Measurements from ENCODE around the gene ADIPOR2. TPM values are rescaled to one million over a fixed set of nuclear protein-coding genes. Genes with fewer than 3 reads are reported as not detected.
"Not testable (repeated sequence)": the region's sequence is repeated elsewhere in the genome, so short reads cannot be mapped to it uniquely, and the experiment has no call there.

The ADIPOR2 gene
- polyA plus RNA-seq, 2 of the 4 experiments (the other 2 are of a cell fraction), result 60.4 to 65.4 TPM

DNA sequence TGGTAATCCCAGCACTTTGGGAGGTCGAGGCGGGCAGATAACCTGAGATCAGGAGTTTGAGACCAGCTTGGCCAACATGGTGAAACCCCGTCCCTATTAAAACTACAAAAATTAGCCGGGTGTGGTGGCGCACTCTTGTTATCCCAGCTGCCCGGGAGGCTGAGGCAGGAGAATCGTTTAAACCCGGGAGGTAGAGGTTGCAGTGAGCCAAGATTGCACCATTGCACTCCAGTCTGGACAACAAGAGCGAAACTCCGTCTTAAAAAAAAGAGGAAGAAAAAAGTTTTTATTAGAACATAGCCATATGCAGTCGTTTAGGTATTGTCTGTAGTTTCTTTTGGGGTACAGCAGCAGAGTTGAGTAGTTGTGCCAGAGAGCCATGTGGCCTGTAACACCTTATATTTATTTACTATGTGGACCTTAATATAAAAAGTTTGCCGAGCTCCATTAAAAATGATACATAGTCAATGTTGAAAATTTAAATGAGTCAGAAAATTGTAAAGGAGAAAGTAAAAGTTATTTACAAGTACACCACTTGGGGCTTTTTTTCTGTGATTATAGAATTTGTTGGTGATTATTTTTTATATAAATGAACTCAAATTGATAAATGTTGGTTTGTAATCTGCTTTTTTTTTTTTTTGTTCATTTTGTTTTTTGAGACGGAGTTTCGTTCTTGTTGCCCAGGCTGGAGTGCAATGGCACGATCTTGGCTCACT is 2.2 kb downstream of the ADIPOR2 start:
- no peak for FAIRE-seq
- no peak overlapping the region for H3K27ac ChIP-seq
- no peaks in the 10 kb centered on the region for H3K9me3 ChIP-seq
- DNase-seq (ENCODE audit: low read depth in 1 of 2, low spot score in 1 of 2), result no peak
- ChIA-PET CTCF (interaction anchor here (4.3 to 6.6 kb wide), 2 partner anchors 41 to 98 kb away, joined by 22 to 29 read pairs; no protein-coding TSS in a partner anchor), POLR2A (no interaction called here)
- WGBS (ENCODE audit: missing lambda C conversion rate), result 94% methylated on average over 15 of the region's 15 CpGs
- no peak for TF ChIP-seq NPAS2 (CRISPR knock-in tag; IDR thresholded peaks at IDR 0.05; ENCODE audit: borderline replicate concordance)
- no peak for TF ChIP-seq HES2 (IDR thresholded peaks at IDR 0.05)
- no peak for TF ChIP-seq CHD4 (IDR thresholded peaks at IDR 0.05; ENCODE audit: borderline replicate concordance)
- no peak overlapping the region for H3K4me3 ChIP-seq
- H3K4me2 ChIP-seq, result peak overlapping the region; percentile 98
- no peak for ATAC-seq
- H3K4me1 ChIP-seq, result peaks cover 25% of the 10 kb centered on the region

DNA sequence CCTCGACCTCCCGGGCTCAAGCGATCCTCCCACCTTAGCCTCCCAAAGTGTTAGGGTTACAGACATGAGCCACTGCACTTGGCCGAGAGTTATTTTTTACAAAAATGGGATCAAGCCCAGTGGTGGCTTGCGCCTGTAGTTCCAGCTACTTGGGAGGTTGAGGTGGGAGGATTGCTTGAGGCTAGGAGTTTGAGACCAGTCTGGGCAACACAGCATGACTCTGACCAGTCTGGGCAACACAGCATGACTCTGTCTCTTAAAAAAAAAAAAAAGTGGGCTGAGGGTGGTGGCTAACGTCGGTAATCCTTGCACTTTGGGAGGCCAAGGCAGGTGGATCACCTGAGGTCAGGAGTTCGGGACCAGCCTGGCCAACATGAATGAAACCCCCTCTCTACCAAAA is 4.2 kb downstream of the ADIPOR2 start:
- POLR2A ChIA-PET; H3K4me2 ChIP-seq; H3K27ac ChIP-seq; DNase-seq (ENCODE audit: low read depth in 1 of 2, low spot score in 1 of 2); H3K4me3 ChIP-seq; ATAC-seq; FAIRE-seq; H3K9me3 ChIP-seq: not testable (repeated sequence)
- WGBS (ENCODE audit: missing lambda C conversion rate), result 91% methylated on average over 8 of the region's 8 CpGs
- H3K4me1 ChIP-seq, result peaks cover 21% of the 10 kb centered on the region
- CTCF ChIA-PET, result interaction anchor here (2.0 kb wide), 1 partner anchor 60 kb away, joined by 4 read pairs; no protein-coding TSS in a partner anchor

DNA sequence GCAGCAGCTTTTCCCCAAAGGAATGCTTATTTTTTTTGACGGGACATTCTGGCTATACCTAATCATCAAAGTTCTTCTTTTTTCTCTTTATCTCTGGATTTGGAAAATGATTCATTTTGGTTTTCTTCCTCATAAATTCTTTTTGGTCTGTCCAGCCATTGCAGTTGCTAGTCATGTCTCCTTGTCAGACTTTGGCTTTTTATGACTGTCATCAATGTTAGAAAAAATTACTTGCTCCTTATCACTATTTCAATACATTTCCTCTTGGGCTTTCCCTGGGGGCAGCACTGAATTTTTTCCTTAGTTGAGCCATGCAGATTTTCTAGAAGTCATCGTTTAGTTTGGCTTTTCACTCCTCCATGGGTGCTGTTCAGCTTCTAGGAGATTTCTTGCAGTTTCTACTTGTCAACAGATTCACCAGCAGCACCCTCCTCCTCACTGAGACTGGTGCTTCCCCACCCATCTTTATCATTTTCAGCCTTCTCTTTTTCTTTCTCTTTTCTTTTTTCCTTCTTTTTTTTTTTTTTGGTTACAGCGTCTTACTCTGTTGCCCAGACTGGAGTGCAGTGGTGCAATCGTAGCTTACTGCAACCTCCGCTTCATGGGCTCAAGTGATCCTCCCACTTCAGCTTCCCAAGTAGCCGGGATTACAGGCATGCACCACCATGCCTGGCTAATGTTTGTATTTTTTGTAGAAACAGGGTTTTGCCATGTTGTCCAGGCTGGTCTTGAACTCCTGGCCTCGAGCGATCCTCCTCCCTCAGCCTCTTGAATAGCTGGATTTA is 5.2 kb downstream of the ADIPOR2 start:
- no peak for ATAC-seq
- TF ChIP-seq HEYL (CRISPR knock-in tag; IDR thresholded peaks at IDR 0.05) (no peak), ESRRA (IDR thresholded peaks at IDR 0.05; ENCODE audit: borderline replicate concordance, low read length) (no peak), JUN (IDR thresholded peaks at IDR 0.05) (no peak), HES2 (IDR thresholded peaks at IDR 0.05) (no peak), CTCF (IDR thresholded peaks at IDR 0.05) (no peak), EHMT2 (IDR thresholded peaks at IDR 0.05; ENCODE audit: low read depth) (no peak), FOSL2 (IDR thresholded peaks at IDR 0.05) (no peak), FOSL2 (CRISPR knock-in tag; IDR thresholded peaks at IDR 0.05) (no peak), KDM1A (IDR thresholded peaks at IDR 0.05; ENCODE audit: low read depth) (no peak), RNF2 (IDR thresholded peaks at IDR 0.05; ENCODE audit: borderline replicate concordance, low read depth) (no peak), TP53 (CRISPR knock-in tag; IDR thresholded peaks at IDR 0.05) (no peak), NR3C1 (IDR thresholded peaks at IDR 0.05) (no peak)
- TF ChIP-seq, protein P1, sequence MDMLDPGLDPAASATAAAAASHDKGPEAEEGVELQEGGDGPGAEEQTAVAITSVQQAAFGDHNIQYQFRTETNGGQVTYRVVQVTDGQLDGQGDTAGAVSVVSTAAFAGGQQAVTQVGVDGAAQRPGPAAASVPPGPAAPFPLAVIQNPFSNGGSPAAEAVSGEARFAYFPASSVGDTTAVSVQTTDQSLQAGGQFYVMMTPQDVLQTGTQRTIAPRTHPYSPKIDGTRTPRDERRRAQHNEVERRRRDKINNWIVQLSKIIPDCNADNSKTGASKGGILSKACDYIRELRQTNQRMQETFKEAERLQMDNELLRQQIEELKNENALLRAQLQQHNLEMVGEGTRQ (IDR thresholded peaks at IDR 0.05), result no peak
- 76% methylated on average over 8 of the region's 8 CpGs for WGBS (ENCODE audit: missing lambda C conversion rate)
- ChIA-PET CTCF (interaction anchor here (0.7 to 3.4 kb wide), 6 partner anchors 48 to 233 kb away, joined by 3 to 17 read pairs (median 4); no protein-coding TSS in a partner anchor), POLR2A (no interaction called here)
- peaks cover 20% of the 10 kb centered on the region for H3K4me1 ChIP-seq
- H3K9me3 ChIP-seq, result no peaks in the 10 kb centered on the region
- no peak for DNase-seq (ENCODE audit: low read depth in 1 of 2, low spot score in 1 of 2)
- H3K4me3 ChIP-seq, result no peak overlapping the region
- H3K4me2 ChIP-seq, result no peak overlapping the region
- no peak for FAIRE-seq
- H3K27ac ChIP-seq, result no peak overlapping the region
